Measurements from ENCODE around the gene CRB1. TPM values are rescaled to one million over a fixed set of nuclear protein-coding genes. Genes with fewer than 3 reads are reported as not detected.
"Not testable (repeated sequence)": the region's sequence is repeated elsewhere in the genome, so short reads cannot be mapped to it uniquely, and the experiment has no call there.

CRB1 gene
- total and polyA plus RNA-seq, 2 experiments from 2014 or later = 0.54 to 0.57 TPM

GRCh38 chr1:197485790-197486189, 217.7 kb downstream of the CRB1 start:
- Histone ChIP-seq H3K36me3 (no peaks in the 10 kb centered on the region), H3K27me3 (no peaks in the 10 kb centered on the region), H3K4me1 (ENCODE audit: low read depth) (peaks cover 8% of the 10 kb centered on the region), H3K27ac (no peak overlapping the region), H3K9me3 (ENCODE audit: low read depth) (no peaks in the 10 kb centered on the region), H3K4me3 (no peak overlapping the region)
- TF ChIP-seq CTCF (IDR thresholded peaks at IDR 0.05; ENCODE audit: low read depth, low read length) = no peak
- DNase-seq (ENCODE audit: low read depth in 1 of 2, low spot score in 1 of 2) = no peak

GRCh38 chr1:197486946-197487345, 218.9 kb downstream of the CRB1 start:
- Histone ChIP-seq H3K36me3 (no peaks in the 10 kb centered on the region), H3K4me1 (ENCODE audit: low read depth) (no peaks in the 10 kb centered on the region), H3K27ac (no peak overlapping the region), H3K4me3 (no peak overlapping the region), H3K9me3 (ENCODE audit: low read depth) (no peaks in the 10 kb centered on the region), H3K27me3 (no peaks in the 10 kb centered on the region)
- peak; percentile 55 to 77 for DNase-seq (ENCODE audit: low read depth in 1 of 2, low spot score in 1 of 2)
- TF ChIP-seq CTCF (IDR thresholded peaks at IDR 0.05; ENCODE audit: low read depth, low read length) = no peak

- H3K36me3 ChIP-seq; DNase-seq (ENCODE audit: low read depth in 1 of 2, low spot score in 1 of 2); H3K4me1 ChIP-seq (ENCODE audit: low read depth); H3K9me3 ChIP-seq (ENCODE audit: low read depth); H3K4me3 ChIP-seq; H3K27me3 ChIP-seq; H3K27ac ChIP-seq: not testable (repeated sequence)
Measured at GRCh38 chr1:197491505-197491904, 223.5 kb downstream of the CRB1 start.

GRCh38 chr1:197496722-197497121, 228.7 kb downstream of the CRB1 start:
- H3K27me3 ChIP-seq = no peaks in the 10 kb centered on the region
- no peaks in the 10 kb centered on the region for H3K9me3 ChIP-seq (ENCODE audit: low read depth)
- no peak overlapping the region for H3K4me3 ChIP-seq
- no peaks in the 10 kb centered on the region for H3K36me3 ChIP-seq
- TF ChIP-seq CTCF (IDR thresholded peaks at IDR 0.05; ENCODE audit: low read depth, low read length) = no peak
- no peak overlapping the region for H3K27ac ChIP-seq
- H3K4me1 ChIP-seq (ENCODE audit: low read depth) = no peaks in the 10 kb centered on the region
- DNase-seq (ENCODE audit: low read depth in 1 of 2, low spot score in 1 of 2) = no peak

GRCh38 chr1:197510691-197511378, 242.8 kb downstream of the CRB1 start:
- TF ChIP-seq CTCF (IDR thresholded peaks at IDR 0.05; ENCODE audit: low read depth, low read length) = no peak

GRCh38 chr1:197515421-197515820, 247.4 kb downstream of the CRB1 start:
- H3K36me3 ChIP-seq = no peaks in the 10 kb centered on the region
- no peaks in the 10 kb centered on the region for H3K27me3 ChIP-seq
- no peak for TF ChIP-seq CTCF (IDR thresholded peaks at IDR 0.05; ENCODE audit: low read depth, low read length)
- DNase-seq (ENCODE audit: low read depth in 1 of 2, low spot score in 1 of 2) = no peak
- no peak overlapping the region for H3K4me3 ChIP-seq
- H3K9me3 ChIP-seq (ENCODE audit: low read depth) = no peaks in the 10 kb centered on the region
- peaks cover 12% of the 10 kb centered on the region for H3K4me1 ChIP-seq (ENCODE audit: low read depth)
- no peak overlapping the region for H3K27ac ChIP-seq

More at GRCh38 chr1:197510691-197511378, 242.8 kb downstream of the CRB1 start:
- Histone ChIP-seq H3K4me1 (ENCODE audit: low read depth) (no peaks in the 10 kb centered on the region), H3K4me3 (no peak overlapping the region), H3K27ac (no peak overlapping the region), H3K36me3 (no peaks in the 10 kb centered on the region), H3K9me3 (ENCODE audit: low read depth) (no peaks in the 10 kb centered on the region), H3K27me3 (no peaks in the 10 kb centered on the region)
- DNase-seq (ENCODE audit: low read depth in 1 of 2, low spot score in 1 of 2) = no peak

All from cardiac muscle cell (in vitro differentiated cells and primary cell).